Lower leg skin (tissue), 3 donors: ENCODE data around the gene SFPQ.

Experiments used
- POLR2A ChIP-seq, 2 donors: fragments of 450-650 bp; IDR thresholded peaks; one replicate each; pipeline ENCODE4 v1.6.1; 2016 to 2017; ENCODE audit warnings: antibody characterized with exemption in 2 of 2, mild to moderate bottlenecking in 1 of 2, moderate library complexity in 1 of 2
- TF ChIP-seq, protein P1 (sequence below), 3 donors: fragments of 450-650 bp; IDR thresholded peaks; one replicate each; pipeline ENCODE4 v1.5.1; 2016; ENCODE audit warnings: antibody characterized with exemption in 3 of 3, mild to moderate bottlenecking in 3 of 3, moderate library complexity in 2 of 3

- TF ChIP-seq, protein P1, sequence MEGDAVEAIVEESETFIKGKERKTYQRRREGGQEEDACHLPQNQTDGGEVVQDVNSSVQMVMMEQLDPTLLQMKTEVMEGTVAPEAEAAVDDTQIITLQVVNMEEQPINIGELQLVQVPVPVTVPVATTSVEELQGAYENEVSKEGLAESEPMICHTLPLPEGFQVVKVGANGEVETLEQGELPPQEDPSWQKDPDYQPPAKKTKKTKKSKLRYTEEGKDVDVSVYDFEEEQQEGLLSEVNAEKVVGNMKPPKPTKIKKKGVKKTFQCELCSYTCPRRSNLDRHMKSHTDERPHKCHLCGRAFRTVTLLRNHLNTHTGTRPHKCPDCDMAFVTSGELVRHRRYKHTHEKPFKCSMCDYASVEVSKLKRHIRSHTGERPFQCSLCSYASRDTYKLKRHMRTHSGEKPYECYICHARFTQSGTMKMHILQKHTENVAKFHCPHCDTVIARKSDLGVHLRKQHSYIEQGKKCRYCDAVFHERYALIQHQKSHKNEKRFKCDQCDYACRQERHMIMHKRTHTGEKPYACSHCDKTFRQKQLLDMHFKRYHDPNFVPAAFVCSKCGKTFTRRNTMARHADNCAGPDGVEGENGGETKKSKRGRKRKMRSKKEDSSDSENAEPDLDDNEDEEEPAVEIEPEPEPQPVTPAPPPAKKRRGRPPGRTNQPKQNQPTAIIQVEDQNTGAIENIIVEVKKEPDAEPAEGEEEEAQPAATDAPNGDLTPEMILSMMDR (IDR thresholded peaks at IDR 0.05) = no peak
- TF ChIP-seq POLR2A (IDR thresholded peaks at IDR 0.05) = no peak
Observed at GRCh38 chr1:35187816-35188342, 5.1 kb downstream of the SFPQ start.
